NCI-H524 (cell line): ENCODE results near the gene PTPN7.
"Not testable (repeated sequence)": the region's sequence is repeated elsewhere in the genome, so short reads cannot be mapped to it uniquely, and the experiment has no call there.

ENCODE experiments used
- DNase-seq, 2 experiments: peaks; one replicate each; lab custom pipeline; 2025; lab: John Stamatoyannopoulos, UW

PTPN7 gene

GRCh38 chr1:202160377-202160940 lies at the start of gene PTPN7:
PTPN7 (minus strand) TSS chr1:202160602; CDS start chr1:202159402, 1,200 bp downstream.
- no peak for DNase-seq

GRCh38 chr1:202208351-202208857 lies 48.0 kb upstream of the PTPN7 start:
- no peak for DNase-seq

GRCh38 chr1:202207292-202207691 lies 46.9 kb upstream of the PTPN7 start:
- DNase-seq, result peak; percentile 85 to 93

- no peak for DNase-seq
These were observed 45.3 kb upstream of the PTPN7 start for GRCh38 chr1:202205523-202206190.

GRCh38 chr1:202204065-202204464 lies 43.7 kb upstream of the PTPN7 start:
- DNase-seq, result no peak

GRCh38 chr1:202203238-202204039 lies 43.0 kb upstream of the PTPN7 start:
- no peak for DNase-seq

- no peak for DNase-seq
These were observed 42.2 kb upstream of the PTPN7 start for GRCh38 chr1:202202500-202203168.

GRCh38 chr1:202201971-202202370 lies 41.6 kb upstream of the PTPN7 start:
- no peak for DNase-seq

- DNase-seq, result no peak
These were observed 40.9 kb upstream of the PTPN7 start for GRCh38 chr1:202201266-202201665.

- DNase-seq, result no peak
These were observed 40.3 kb upstream of the PTPN7 start for GRCh38 chr1:202200669-202201068.

GRCh38 chr1:202200112-202200548 lies 39.7 kb upstream of the PTPN7 start:
- no peak for DNase-seq

- no peak for DNase-seq
These were observed 38.9 kb upstream of the PTPN7 start for GRCh38 chr1:202199040-202199889.

GRCh38 chr1:202198366-202198724 lies 37.9 kb upstream of the PTPN7 start:
- DNase-seq, result no peak

- DNase-seq, result no peak
These were observed 37.4 kb upstream of the PTPN7 start for GRCh38 chr1:202197653-202198365.

- no peak for DNase-seq
These were observed 33.9 kb upstream of the PTPN7 start for GRCh38 chr1:202194328-202194648.

- DNase-seq, result no peak
These were observed 33.4 kb upstream of the PTPN7 start, which contains the start of gene LGR6 for GRCh38 chr1:202193614-202194327. LGR6 (plus strand) TSS chr1:202193799; CDS start chr1:202193990, 191 bp downstream.

- peak; percentile 31 to 66 for DNase-seq
These were observed 32.6 kb upstream of the PTPN7 start for GRCh38 chr1:202192770-202193613.

- DNase-seq, result not testable (repeated sequence)
These were observed 31.0 kb upstream of the PTPN7 start for GRCh38 chr1:202191391-202191790.
